GM12875 (cell line): ENCODE data around the gene DNMT3A.

Source experiments
- H3K4me3 ChIP-seq: one replicate; pipeline ENCODE4 v1.5.1; 2011; ENCODE audit warnings: low read depth, low read length, control low read depth
- TF ChIP-seq, protein P1 (sequence below): IDR thresholded peaks from 2 replicates; pipeline ENCODE4 v1.5.1; 2011; ENCODE audit warnings: low read depth, mild to moderate bottlenecking, control low read depth, inconsistent platforms, low read length, moderate library complexity, borderline replicate concordance; ENCODE audit not compliant: insufficient read depth

The DNMT3A gene

DNA sequence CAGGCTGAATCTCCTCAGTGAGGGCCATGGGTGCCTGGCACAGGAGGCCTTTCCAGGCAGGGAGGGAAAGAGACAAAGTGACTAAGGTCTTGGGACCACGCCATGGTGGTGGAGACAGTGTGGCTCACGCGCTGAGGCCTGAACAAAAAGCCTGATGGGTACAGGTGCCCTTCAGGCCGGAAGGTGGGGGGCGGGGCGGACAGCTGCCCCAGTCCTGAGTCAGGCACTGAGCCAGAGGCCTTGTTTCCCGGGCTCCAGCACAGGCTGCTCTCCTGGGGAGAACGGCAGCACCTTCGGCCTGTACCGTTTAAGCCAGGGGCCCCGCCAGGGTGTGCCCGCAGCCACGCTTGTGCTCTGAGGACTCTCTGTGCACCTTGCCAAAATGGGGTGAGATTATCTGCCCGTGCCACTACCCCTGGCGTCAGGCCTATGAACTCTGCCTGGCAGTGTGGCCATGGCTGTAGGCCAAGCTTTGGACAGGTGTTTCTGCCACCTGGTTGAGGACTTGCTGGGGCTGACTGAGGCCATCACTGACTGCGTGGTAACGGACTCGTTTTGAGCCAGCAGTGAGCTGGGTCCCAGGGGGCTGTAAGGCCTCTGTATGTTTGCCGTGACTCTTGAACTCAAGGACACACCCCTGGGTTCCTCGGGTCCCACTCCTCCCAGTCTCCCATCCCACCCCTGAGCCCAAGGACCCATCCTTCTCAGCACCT is 31.7 kb upstream of the DNMT3A start:
- no peak overlapping the region for H3K4me3 ChIP-seq

GRCh38 chr2:25372405-25373268 is 30.9 kb upstream of the DNMT3A start:
- TF ChIP-seq, protein P1, sequence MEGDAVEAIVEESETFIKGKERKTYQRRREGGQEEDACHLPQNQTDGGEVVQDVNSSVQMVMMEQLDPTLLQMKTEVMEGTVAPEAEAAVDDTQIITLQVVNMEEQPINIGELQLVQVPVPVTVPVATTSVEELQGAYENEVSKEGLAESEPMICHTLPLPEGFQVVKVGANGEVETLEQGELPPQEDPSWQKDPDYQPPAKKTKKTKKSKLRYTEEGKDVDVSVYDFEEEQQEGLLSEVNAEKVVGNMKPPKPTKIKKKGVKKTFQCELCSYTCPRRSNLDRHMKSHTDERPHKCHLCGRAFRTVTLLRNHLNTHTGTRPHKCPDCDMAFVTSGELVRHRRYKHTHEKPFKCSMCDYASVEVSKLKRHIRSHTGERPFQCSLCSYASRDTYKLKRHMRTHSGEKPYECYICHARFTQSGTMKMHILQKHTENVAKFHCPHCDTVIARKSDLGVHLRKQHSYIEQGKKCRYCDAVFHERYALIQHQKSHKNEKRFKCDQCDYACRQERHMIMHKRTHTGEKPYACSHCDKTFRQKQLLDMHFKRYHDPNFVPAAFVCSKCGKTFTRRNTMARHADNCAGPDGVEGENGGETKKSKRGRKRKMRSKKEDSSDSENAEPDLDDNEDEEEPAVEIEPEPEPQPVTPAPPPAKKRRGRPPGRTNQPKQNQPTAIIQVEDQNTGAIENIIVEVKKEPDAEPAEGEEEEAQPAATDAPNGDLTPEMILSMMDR = no peak
- H3K4me3 ChIP-seq = no peak overlapping the region

More for the DNA sequence above, 31.7 kb upstream of the DNMT3A start:
- TF ChIP-seq, protein P1 = no peak

DNA sequence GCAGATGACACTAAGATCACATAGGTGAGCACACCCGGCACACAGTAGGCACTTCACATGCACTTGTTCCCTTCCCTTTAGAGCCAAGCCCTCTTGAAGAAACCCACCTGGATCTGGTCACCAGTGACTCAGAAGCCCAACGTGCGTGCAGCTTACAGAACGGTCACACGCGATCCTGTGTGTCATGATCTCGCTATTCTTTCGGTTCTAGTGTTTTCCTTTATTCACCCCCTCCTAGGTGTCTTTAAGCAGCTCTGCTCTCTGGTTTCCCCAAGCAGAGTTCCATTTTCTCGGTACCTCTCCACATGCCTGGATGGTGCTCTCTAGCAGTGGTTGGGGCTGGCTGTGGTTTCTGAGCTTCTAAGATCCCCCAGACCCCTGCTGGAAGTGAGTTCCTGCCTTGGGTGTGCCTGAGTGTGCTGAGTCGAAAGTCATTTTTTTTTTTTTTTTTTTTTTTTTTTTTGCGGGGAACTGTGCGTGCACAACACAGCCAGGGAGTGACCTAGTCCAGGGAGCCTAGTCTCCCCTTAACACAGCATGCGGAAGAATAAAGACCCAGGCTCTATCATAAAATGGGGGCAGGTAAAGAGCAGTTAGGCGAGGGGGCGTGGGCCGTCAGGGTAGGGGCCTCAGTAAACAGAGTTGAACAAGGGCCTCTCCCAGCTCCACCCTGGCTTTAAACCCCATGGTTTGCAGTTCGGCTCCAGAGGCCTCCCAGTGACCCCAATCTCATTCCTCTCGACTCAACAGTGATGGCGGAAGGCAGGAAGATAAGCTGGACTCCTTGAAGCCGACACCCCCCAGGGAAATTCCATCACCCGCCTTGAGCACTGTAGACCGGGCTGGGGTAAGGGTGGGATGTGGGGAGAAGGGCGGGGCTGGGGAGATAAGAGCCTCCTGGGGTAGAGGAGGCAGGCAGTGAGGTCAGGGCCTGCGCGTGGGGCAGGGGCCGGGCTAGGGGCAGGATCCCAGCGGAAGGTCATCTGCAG is 29.8 kb upstream of the DNMT3A start:
- no peak overlapping the region for H3K4me3 ChIP-seq
- TF ChIP-seq, protein P1 = no peak

DNA sequence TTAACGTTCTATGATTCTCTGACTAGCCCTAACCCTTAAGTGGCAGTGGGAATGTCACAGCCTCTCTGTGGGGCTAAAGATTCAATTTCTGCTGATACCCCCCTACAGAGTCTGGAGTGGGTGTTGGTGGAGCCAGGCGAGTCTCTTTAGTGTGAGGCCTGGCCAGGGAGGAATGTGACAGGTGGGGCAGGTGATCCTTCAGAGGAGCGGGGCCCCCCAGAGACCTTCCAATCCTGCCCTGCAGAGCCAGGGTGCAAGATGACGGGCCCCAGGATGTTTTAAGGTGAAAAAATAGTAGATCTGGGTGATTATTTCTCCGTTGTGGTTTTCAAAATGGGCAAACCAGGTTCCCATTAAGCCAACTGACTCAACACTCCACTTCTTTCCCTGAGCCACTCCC is 28.2 kb upstream of the DNMT3A start:
- no peak overlapping the region for H3K4me3 ChIP-seq
- TF ChIP-seq, protein P1 = no peak

GRCh38 chr2:25369439-25369838 is 27.7 kb upstream of the DNMT3A start:
- TF ChIP-seq, protein P1 = no peak

GRCh38 chr2:25368660-25369059 is 26.9 kb upstream of the DNMT3A start:
- H3K4me3 ChIP-seq = no peak overlapping the region
- TF ChIP-seq, protein P1 = no peak

More at GRCh38 chr2:25369439-25369838, 27.7 kb upstream of the DNMT3A start:
- no peak overlapping the region for H3K4me3 ChIP-seq
